Upper lobe of left lung (tissue), 6 donors: ENCODE measurements around the gene LMF2. TPM values are rescaled to one million over a fixed set of nuclear protein-coding genes. Genes with fewer than 3 reads are reported as not detected.
A peak's percentile ranks its signal among the peaks of the same experiment; 100 is the strongest.

Experiments
- ATAC-seq, 2 donors: fragments of 200-7000 bp; cut with Tn5 transposase; one replicate each; pipeline ENCODE4 v1.9.1; 2022; ENCODE audit warnings: mild to moderate bottlenecking in 2 of 2, moderate library complexity in 2 of 2; ENCODE audit not compliant: low FRiP score in 2 of 2
- DNase-seq, 2 donors: peaks; one replicate each; pipeline ENCODE4 v3.0.0-alpha.2; 2019 to 2020
- H3K27ac ChIP-seq, 4 donors: fragments of 200-600 bp; sonication (generic); one replicate each; pipeline ENCODE4 v1.5.1; 2016 to 2019
- H3K27me3 ChIP-seq, 4 donors: fragments of 200-600 bp; sonication (generic); one replicate each; pipeline ENCODE4 v1.5.1; 2017 to 2019
- H3K36me3 ChIP-seq, 4 donors: fragments of 200-600 bp; sonication (generic); one replicate each; pipeline ENCODE4 v1.5.1; 2016 to 2019
- H3K4me1 ChIP-seq, 4 donors: fragments of 200-600 bp; sonication (generic); one replicate each; pipeline ENCODE4 v1.5.1; 2018 to 2019
- H3K4me3 ChIP-seq, 4 donors: fragments of 200-600 bp; sonication (generic); one replicate each; pipeline ENCODE4 v1.5.1; 2017 to 2019; ENCODE audit warnings: mild to moderate bottlenecking in 2 of 4, moderate library complexity in 1 of 4
- H3K9me3 ChIP-seq, 4 donors: fragments of 200-600 bp; sonication (generic); one replicate each; pipeline ENCODE4 v1.5.1; 2018 to 2019
- CTCF ChIP-seq, 6 experiments: fragments of 450-650 bp in 4 of 6; fragments of 200-600 bp in 2 of 6; sonication (generic) in 2 of 6; IDR thresholded peaks; one replicate each; pipeline ENCODE4 v1.5.1; 2016 to 2019; ENCODE audit warnings: antibody characterized with exemption in 6 of 6
- EP300 ChIP-seq, 4 donors: sonication (generic); formaldehyde crosslinking; IDR thresholded peaks; one replicate each; pipeline ENCODE4 v1.5.1; 2017; ENCODE audit warnings: antibody characterized with exemption in 4 of 4, control low read depth in 2 of 4
- POLR2A ChIP-seq, 4 donors: fragments of 450-650 bp; IDR thresholded peaks; one replicate each; pipeline ENCODE4 v1.5.1; 2016 to 2017; ENCODE audit warnings: antibody characterized with exemption in 4 of 4, mild to moderate bottlenecking in 2 of 4
- POLR2AphosphoS5 ChIP-seq, 2 donors: sonication (generic); formaldehyde crosslinking; IDR thresholded peaks; one replicate each; pipeline ENCODE4 v1.5.1; 2017; ENCODE audit warnings: antibody characterized with exemption in 2 of 2
- WGBS, 2 donors: methylation state at CpG; one replicate each; pipeline ENCODE4 v1.1.5; 2017 to 2018; 5-methylcytosine and 5-hydroxymethylcytosine counted together
- total RNA-seq, 6 donors: library from RNA; depleted of rRNA in 4 of 6; stranded (reverse); fragments of >200 nt in 4 of 6; gene quantifications; one replicate each; pipeline versions ENCODE4 v1.1.0 to v1.2.1, GENCODE V29; 2016 to 2021
- donor health status: DM: no; HTN: no; CAD: no; lungs with moderate emphysema.
- donor health status: DM: no; HTN: yes; CAD: no; lungs with severe emphysema.

LMF2 gene
- total RNA-seq, 6 donors from 2014 or later = 36.0 to 87.4 (median 77.4) TPM

- Histone ChIP-seq H3K36me3 (peaks cover 34 to 54% (median 54%) of the 10 kb centered on the region in 4 donors), H3K27ac (no peak overlapping the region), H3K27me3 (no peaks in the 10 kb centered on the region), H3K9me3 (no peaks in the 10 kb centered on the region), H3K4me1 (peaks cover 33 to 44% (median 36%) of the 10 kb centered on the region in 4 donors), H3K4me3 (no peak overlapping the region)
- ATAC-seq (no peak), DNase-seq (peak in 1 of 2 donors; percentile 83)
- WGBS, 2 donors = 84 to 95% methylated on average over 7 to 19 of the region's 22 CpGs
- TF ChIP-seq CTCF (IDR thresholded peaks at IDR 0.05) (no peak), EP300 (IDR thresholded peaks at IDR 0.05) (no peak), POLR2AphosphoS5 (IDR thresholded peaks at IDR 0.05) (no peak), POLR2A (IDR thresholded peaks at IDR 0.05) (no peak)
Measured at GRCh38 chr22:50467773-50468440, 39.6 kb downstream of the LMF2 start.

GRCh38 chr22:50467341-50467740, 40.2 kb downstream of the LMF2 start:
- Histone ChIP-seq H3K27ac (no peak overlapping the region), H3K4me3 (no peak overlapping the region), H3K36me3 (peaks cover 40 to 59% (median 59%) of the 10 kb centered on the region in 4 donors), H3K4me1 (peaks cover 28 to 39% (median 31%) of the 10 kb centered on the region in 4 donors), H3K9me3 (no peaks in the 10 kb centered on the region), H3K27me3 (no peaks in the 10 kb centered on the region)
- WGBS, 2 donors = 93 to 94% methylated on average over 18 to 22 of the region's 24 CpGs
- TF ChIP-seq EP300 (IDR thresholded peaks at IDR 0.05) (no peak), POLR2A (IDR thresholded peaks at IDR 0.05) (no peak), POLR2AphosphoS5 (IDR thresholded peaks at IDR 0.05) (no peak), CTCF (IDR thresholded peaks at IDR 0.05) (no peak)
- peak in 1 of 2 donors; percentile 80 for DNase-seq
- no peak for ATAC-seq

GRCh38 chr22:50465066-50465930, 42.2 kb downstream of the LMF2 start:
- Histone ChIP-seq H3K27me3 (no peaks in the 10 kb centered on the region), H3K9me3 (no peaks in the 10 kb centered on the region), H3K4me3 (no peak overlapping the region), H3K36me3 (peaks cover 55 to 80% (median 80%) of the 10 kb centered on the region in 4 donors), H3K4me1 (peaks cover 9 to 18% (median 14%) of the 10 kb centered on the region in 4 donors), H3K27ac (no peak overlapping the region)
- no peak for TF ChIP-seq POLR2AphosphoS5 (IDR thresholded peaks at IDR 0.05)
- no peak for TF ChIP-seq CTCF (IDR thresholded peaks at IDR 0.05)
- no peak for TF ChIP-seq POLR2A (IDR thresholded peaks at IDR 0.05)
- TF ChIP-seq EP300 (IDR thresholded peaks at IDR 0.05) = no peak
- DNase-seq = peak in 1 of 2 donors; percentile 66
- WGBS, 2 donors = 78 to 92% methylated on average over 5 to 28 of the region's 30 CpGs
- ATAC-seq = no peak

- TF ChIP-seq EP300 (IDR thresholded peaks at IDR 0.05) = no peak
- no peak for TF ChIP-seq POLR2A (IDR thresholded peaks at IDR 0.05)
- no peak for TF ChIP-seq POLR2AphosphoS5 (IDR thresholded peaks at IDR 0.05)
- no peak for TF ChIP-seq CTCF (IDR thresholded peaks at IDR 0.05)
- peaks cover under 1 to 10% (median 5%) of the 10 kb centered on the region in 4 donors for H3K4me1 ChIP-seq
- no peaks in the 10 kb centered on the region for H3K9me3 ChIP-seq
- H3K27me3 ChIP-seq = no peaks in the 10 kb centered on the region
- ATAC-seq (no peak), DNase-seq (peak in 1 of 2 donors; percentile 83)
- H3K4me3 ChIP-seq = no peak overlapping the region
- H3K36me3 ChIP-seq = peaks cover 64 to 88% (median 88%) of the 10 kb centered on the region in 4 donors
- WGBS, 2 donors = 91 to 95% methylated on average over 23 to 24 of the region's 24 CpGs
- no peak overlapping the region for H3K27ac ChIP-seq
Measured at GRCh38 chr22:50464451-50464850, 43.1 kb downstream of the LMF2 start.
